ENCODE data around the gene DR1. TPM values are rescaled to one million over a fixed set of nuclear protein-coding genes. Genes with fewer than 3 reads are reported as not detected.

The DR1 gene
- total RNA-seq, 1 experiment from 2014 or later: 87.3 TPM

DNA sequence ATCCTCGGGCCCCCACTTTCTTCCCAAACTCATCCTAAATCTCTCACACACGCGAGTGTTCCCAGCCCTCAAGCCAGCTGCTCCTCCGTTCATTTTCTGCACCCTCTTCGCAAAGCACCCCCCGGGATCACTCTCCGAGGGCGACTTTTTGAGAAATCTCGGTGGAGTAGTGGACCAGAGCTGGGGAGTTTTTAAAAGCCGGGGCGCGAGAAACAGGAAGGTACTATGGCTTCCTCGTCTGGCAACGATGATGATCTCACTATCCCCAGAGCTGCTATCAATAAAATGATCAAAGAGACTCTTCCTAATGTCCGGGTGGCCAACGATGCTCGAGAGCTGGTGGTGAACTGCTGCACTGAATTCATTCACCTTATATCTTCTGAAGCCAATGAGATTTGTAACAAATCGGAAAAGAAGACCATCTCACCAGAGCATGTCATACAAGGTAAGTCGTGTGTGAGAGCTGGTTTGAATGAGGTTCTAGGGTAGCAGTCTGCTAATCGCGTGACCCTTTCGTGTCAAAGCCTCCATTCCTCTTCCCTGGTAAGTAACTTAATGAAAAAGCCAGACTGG, 800 bp downstream of the DR1 start:
- H3K27ac ChIP-seq (ENCODE audit: insufficient read length, low read depth, low read length): no peak overlapping the region
- H4K5ac ChIP-seq (ENCODE audit: insufficient read length, low read depth, low read length): no peak overlapping the region
- H3K4me2 ChIP-seq (ENCODE audit: insufficient read depth, insufficient read length, low read length): peak overlapping the region; percentile 99
- no CpG with 5 or more reads among the region's 22 CpGs for WGBS (ENCODE audit: extremely low coverage, insufficient read length, low lambda C conversion rate)
- no peaks in the 10 kb centered on the region for H3K9me3 ChIP-seq (ENCODE audit: control insufficient read depth, low read depth, low read length)
- no peaks in the 10 kb centered on the region for H3K9me3 Mint-ChIP-seq
- H3K79me1 ChIP-seq (ENCODE audit: insufficient read depth, low read depth, low read length, poor library complexity, severe bottlenecking): no peaks in the 10 kb centered on the region
- H3K27me3 Mint-ChIP-seq (ENCODE audit: low read depth): no peaks in the 10 kb centered on the region
- peaks cover 2 to 18% (median 15%) of the 10 kb centered on the region in 3 experiments; a peak in 5 of 7 replicates for H3K36me3 Mint-ChIP-seq (ENCODE audit: insufficient read depth in 1 of 3, low read depth in 3 of 3)
- peaks cover 2% of the 10 kb centered on the region; the same call in 1 of the 2 replicates for H3K4me1 ChIP-seq (ENCODE audit: insufficient read depth, low read length)
- H4K20me1 ChIP-seq (ENCODE audit: control insufficient read depth, insufficient read depth, insufficient read length): peaks cover 3% of the 10 kb centered on the region
- H3K27me3 ChIP-seq (ENCODE audit: insufficient read depth, low read length): no peaks in the 10 kb centered on the region
- H3K79me2 ChIP-seq (ENCODE audit: insufficient read depth, low read length): peaks cover 20% of the 10 kb centered on the region; the same call in 1 of the 2 replicates
- H4K91ac ChIP-seq (ENCODE audit: insufficient read length, low read depth, low read length): no peak overlapping the region
- H3K4me3 Mint-ChIP-seq: peak overlapping the region; percentile 90 to 97
- H2BK20ac ChIP-seq (ENCODE audit: low read depth, low read length, poor library complexity, severe bottlenecking): no peak overlapping the region
- no peak overlapping the region for H3K23ac ChIP-seq (ENCODE audit: insufficient read length, low read depth, low read length)
- H2BK15ac ChIP-seq (ENCODE audit: low read depth, low read length): no peak overlapping the region
- no peak overlapping the region for H3K18ac ChIP-seq (ENCODE audit: insufficient read length, low read depth, low read length)
- H3K14ac ChIP-seq (ENCODE audit: insufficient read depth, low read length): 0 out of 2 replicates have a peak overlapping the region, but pooled peaks have one; percentile 10
- peak overlapping the region; percentile 96 to 99 (median 97) for H3K27ac Mint-ChIP-seq
- H2BK12ac ChIP-seq (ENCODE audit: insufficient read length, low read depth, low read length): no peak overlapping the region
- no peak overlapping the region for H2AK5ac ChIP-seq (ENCODE audit: insufficient read length, low read length)
- DNase-seq: no peak
- H3K4me1 Mint-ChIP-seq: peaks cover 24 to 27% of the 10 kb centered on the region in 2 experiments
- H2AFZ ChIP-seq (ENCODE audit: low read length): no peak overlapping the region
- H2BK120ac ChIP-seq (ENCODE audit: low read depth, low read length, poor library complexity, severe bottlenecking): no peak overlapping the region
- TF ChIP-seq, protein P1, sequence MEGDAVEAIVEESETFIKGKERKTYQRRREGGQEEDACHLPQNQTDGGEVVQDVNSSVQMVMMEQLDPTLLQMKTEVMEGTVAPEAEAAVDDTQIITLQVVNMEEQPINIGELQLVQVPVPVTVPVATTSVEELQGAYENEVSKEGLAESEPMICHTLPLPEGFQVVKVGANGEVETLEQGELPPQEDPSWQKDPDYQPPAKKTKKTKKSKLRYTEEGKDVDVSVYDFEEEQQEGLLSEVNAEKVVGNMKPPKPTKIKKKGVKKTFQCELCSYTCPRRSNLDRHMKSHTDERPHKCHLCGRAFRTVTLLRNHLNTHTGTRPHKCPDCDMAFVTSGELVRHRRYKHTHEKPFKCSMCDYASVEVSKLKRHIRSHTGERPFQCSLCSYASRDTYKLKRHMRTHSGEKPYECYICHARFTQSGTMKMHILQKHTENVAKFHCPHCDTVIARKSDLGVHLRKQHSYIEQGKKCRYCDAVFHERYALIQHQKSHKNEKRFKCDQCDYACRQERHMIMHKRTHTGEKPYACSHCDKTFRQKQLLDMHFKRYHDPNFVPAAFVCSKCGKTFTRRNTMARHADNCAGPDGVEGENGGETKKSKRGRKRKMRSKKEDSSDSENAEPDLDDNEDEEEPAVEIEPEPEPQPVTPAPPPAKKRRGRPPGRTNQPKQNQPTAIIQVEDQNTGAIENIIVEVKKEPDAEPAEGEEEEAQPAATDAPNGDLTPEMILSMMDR (conservative IDR thresholded peaks at IDR 0.05): no peak
- H3T11ph ChIP-seq (ENCODE audit: low read length): no peak overlapping the region
- H3K23me2 ChIP-seq (ENCODE audit: insufficient read length, low read depth, low read length, poor library complexity, severe bottlenecking): peaks cover 16% of the 10 kb centered on the region
- H3K9ac ChIP-seq (ENCODE audit: extremely low read depth, insufficient read length, low read length): peak overlapping the region; percentile 87
- no peak overlapping the region for H4K8ac ChIP-seq (replicated peaks; ENCODE audit: insufficient read length, low read depth, low read length)
- no peak overlapping the region for H3K56ac ChIP-seq (ENCODE audit: insufficient read length, low read depth, low read length)
- H3K4ac ChIP-seq (ENCODE audit: low read depth, low read length): no peak overlapping the region
- H2BK5ac ChIP-seq (ENCODE audit: insufficient read length, low read length): no peak overlapping the region

All from H9 (cell line).